NCI-H2081 treated with DMSO at 0.1 percent for 48 hours (cell line): Measurements from ENCODE around the gene SPRR2E.
"Not testable (repeated sequence)": the region's sequence is repeated elsewhere in the genome, so short reads cannot be mapped to it uniquely, and the experiment has no call there.

Source experiments
- DNase-seq: peaks from one replicate; lab custom pipeline; 2025; lab: John Stamatoyannopoulos, UW

The SPRR2E gene

GRCh38 chr1:153094426-153094825 lies at the start of gene SPRR2E:
SPRR2E (minus strand) TSS chr1:153094526; CDS start chr1:153093751, 775 bp downstream.
- DNase-seq: no peak

DNA sequence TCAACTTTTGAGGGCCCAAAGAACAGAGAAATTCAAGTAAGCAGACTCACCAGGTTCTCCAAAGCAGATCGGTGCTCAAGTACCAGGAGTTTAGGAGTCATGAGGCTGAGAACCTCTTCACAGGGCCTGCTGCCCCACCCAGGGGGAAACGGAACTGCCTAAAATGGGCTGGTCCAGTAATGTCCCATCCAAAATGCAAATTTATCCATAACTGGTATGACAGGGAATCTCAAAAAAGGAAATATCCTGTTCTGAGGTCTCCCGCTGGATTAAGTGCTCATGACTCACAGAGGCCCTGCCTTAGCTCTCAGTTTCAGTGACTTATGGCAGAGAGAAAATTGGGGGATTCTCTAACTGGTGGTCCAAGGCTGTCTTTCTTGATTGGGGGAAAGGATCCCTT lies 47.1 kb upstream of the SPRR2E start:
- DNase-seq: no peak

- no peak for DNase-seq
Observed at GRCh38 chr1:153140484-153140883, 46.2 kb upstream of the SPRR2E start.

- DNase-seq: no peak
Observed at GRCh38 chr1:153133743-153134142, 39.4 kb upstream of the SPRR2E start.

DNA sequence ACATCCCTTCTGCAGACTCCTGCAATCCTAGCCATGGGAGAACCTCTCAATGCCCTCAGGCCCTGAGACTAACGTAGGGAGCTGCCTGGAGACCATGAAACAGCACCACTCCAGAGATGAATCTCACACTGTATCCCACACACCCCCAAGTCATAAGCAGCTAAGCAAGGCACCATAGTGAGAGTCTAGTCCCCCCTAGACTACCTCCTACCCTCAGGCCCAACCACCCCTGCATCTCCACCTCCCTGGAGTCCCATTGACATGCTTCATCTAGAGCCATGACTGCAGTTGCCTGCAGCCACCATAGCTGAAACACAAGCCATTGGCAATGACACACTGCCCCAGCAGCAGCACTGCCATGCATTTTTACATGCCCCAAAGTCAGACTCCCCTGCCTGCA lies 38.9 kb upstream of the SPRR2E start:
- DNase-seq: no peak

DNA sequence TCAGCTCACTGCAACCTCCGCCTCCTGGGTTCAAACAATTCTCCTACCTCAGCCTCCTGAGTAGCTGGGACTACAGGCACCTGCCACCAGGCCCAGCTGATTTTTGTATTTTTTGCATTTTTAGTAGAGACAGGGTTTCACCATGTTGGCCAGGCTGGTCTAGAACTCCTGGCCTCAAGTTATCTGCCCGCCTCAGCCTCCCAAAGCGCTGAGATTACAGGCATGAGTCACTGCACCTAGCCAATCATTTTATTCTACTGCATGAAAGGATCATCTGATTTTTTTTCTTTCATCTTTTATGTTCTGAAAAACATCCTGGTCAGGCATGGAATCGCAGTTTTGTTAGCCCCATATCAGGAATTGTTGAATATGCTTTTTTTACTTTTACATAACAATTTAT lies 34.4 kb upstream of the SPRR2E start:
- DNase-seq: not testable (repeated sequence)

DNA sequence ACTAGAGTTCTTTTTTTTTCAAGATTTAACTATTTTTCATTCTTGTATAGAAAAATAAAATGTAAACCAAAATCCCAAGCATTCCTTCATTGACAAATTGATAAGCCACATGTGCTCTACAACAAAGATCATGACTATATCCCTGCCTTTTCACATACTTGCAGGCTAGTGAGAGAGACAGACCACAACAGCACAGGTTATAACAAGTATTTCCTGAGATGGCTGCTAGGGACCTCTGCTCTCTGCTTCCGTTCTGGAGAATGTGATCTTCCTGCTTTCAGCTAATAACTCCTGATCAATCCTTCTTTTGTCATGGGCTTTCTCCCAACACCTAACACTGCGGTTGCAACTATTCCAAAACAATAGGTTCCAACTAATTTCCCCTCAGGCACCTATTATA lies 33.0 kb upstream of the SPRR2E start:
- no peak for DNase-seq

DNA sequence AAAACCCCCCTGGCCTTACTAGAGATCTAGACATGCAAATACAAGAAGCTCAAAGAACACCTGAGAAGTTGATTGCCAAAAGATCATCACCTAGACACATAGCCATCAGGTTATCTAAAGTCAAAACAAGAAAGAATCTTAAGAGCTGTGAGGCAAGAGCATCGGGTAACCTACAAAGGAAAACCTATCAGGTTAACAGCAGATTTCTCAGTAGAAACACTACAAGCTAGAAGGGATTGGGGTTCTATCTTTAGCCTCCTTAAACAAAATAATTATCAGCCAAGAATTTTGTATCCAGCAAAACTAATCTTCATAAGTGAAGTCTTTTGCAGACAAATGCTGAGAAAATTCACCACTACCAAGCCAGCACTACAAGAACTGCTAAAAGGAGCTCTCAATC lies 31.2 kb upstream of the SPRR2E start:
- no peak for DNase-seq

DNA sequence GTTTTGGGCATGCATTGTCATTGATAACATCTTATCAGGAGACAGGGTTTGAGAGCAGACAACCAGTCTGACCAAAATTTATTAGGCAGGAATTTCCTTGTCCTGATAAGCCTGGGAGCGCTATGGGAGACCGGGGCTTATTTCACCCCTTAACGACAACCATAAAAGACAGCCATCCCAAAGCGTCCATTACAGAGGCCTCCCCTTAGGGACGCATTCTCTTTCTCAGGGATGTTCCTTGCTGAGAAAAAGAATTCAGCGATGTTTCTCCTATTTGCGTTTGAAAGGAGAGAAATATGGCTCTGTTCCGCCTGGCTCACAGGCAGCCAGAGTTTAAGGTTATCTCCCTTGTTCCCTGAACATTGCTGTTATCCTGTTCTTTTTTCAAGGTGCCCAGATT lies 29.5 kb upstream of the SPRR2E start:
- not testable (repeated sequence) for DNase-seq

GRCh38 chr1:153122831-153123421 lies 28.6 kb upstream of the SPRR2E start:
- peak; percentile 96 for DNase-seq

GRCh38 chr1:153120945-153121344 lies 26.6 kb upstream of the SPRR2E start:
- DNase-seq: no peak

DNA sequence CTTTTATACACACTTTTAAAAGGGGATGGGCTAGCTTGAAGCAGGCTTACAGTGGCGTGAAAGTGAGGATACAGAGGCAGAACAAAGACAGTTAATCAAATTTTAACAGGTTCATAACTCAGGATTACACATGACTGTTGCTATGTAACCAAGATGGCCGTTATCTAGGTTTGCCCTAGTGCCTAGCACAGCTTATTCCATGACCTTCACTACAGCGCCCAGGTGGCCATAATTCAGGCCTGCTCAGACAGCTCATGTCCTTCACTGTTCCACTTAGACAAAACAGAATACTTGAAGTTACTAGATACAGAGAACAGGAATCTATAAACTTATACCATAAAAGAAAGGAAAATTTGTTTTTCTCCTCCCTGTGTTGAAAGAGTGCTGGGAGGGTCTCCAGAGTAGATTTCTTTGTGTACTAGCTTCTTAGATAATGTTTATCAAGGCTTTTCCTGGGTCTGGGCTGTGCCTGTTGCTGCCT lies 25.2 kb upstream of the SPRR2E start:
- DNase-seq: no peak

DNA sequence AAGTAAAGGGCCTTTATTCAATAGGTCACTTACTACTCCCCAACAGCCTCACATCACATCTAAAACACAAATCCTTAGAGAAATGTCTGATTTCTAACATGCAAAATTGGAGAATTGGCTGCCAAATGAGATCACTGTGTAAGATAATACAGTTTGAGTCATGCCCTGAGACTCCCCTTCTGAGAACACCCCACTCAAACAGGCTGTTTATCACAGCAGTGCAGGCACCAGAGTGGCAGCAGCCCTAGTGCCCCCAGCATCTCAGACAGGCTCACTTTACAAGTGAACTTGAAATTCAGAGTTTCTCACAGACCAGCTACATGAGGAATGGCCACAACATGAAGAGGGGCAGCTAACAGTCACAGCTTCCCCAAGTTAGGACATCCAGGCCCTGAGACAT lies 20.9 kb upstream of the SPRR2E start:
- DNase-seq: not testable (repeated sequence)

GRCh38 chr1:153113416-153113815 lies 19.1 kb upstream of the SPRR2E start, which contains the start of gene SPRR2F:
SPRR2F (minus strand) TSS chr1:153113516; CDS start chr1:153112733, 783 bp downstream.
- DNase-seq: no peak

- not testable (repeated sequence) for DNase-seq
Observed at GRCh38 chr1:153112454-153112853, 18.1 kb upstream of the SPRR2E start.

DNA sequence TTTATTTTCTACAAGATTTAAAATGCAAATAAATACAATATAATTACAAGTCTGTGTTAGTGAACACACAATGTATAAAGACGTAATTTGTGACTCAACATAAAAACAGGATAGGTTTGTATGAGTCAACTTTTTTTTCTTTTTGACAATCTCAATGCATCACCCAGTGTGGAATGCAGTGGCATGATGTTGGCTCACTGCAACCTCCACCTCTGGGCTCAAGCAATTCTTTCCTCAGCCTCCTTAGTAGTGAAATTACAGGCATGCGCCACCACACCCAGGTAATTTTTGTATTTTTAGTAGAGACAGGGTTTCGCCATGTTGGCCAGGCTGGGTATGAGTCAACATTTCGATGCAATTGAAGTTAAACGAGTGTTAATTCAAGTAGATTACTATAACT lies 5.9 kb upstream of the SPRR2E start:
- DNase-seq: no peak

GRCh38 chr1:153099461-153100045 lies 5.2 kb upstream of the SPRR2E start:
- DNase-seq: no peak

- DNase-seq: no peak
Observed at GRCh38 chr1:153095764-153096163, 1.4 kb upstream of the SPRR2E start.

DNA sequence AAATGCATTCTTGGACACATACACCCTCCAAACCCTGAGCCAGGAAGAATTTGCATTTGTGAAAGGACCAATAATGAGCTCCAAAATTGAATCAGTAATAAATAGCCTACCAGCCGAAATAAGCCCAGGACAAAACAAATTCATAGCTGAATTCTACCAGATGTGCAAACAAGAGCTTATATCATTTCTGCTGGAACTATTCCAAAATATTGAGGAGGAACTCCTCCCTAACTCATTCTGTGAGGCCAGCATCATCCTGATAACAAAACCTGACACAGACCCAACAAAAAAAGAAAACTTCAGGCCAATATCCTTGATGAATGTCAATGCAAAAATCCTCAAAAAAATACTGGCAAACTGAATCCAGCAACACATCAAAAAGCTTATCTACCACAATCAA lies 6.7 kb downstream of the SPRR2E start:
- no peak for DNase-seq

DNA sequence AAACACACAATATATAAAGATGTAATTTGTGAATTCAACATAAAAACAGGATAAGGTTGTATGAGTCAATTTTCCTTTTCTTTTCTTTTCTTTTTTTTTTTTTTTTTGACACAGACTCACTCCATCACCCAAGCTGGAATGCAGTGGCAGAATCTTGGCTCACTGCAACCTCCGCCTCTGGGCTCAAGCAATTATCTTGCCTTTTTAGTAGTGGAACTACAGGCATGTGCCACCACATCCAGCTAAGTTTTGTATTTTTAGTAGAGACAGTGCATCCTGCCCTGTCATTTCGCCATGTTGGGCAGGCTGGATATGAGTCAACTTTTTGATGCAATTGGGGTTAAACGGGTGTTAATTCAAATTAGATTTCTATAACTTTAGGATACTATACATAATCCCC lies 12.6 kb downstream of the SPRR2E start:
- DNase-seq: no peak

- DNase-seq: no peak
Observed at GRCh38 chr1:153072806-153073726, 21.3 kb downstream of the SPRR2E start.

DNA sequence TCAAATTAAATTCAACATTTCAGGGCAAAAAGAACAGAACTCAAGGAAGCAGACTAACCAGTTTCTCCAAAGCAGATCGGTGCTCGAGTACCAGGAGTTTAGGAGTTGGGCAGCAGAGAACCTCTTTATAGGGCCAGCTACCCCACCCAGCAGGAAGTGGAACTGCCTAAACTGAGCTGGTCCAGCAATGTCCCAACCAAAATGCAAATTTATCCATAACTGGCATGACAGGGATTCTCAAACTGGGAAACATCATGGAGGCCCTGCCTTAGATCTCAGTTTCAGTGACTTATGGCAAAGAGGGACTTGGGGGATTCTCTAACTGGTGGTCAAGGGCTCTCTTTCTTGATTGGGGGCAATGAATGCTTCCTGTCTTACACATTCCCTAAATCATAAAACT lies 22.8 kb downstream of the SPRR2E start, which contains the start of gene SPRR2B:
SPRR2B (minus strand) TSS at position 101 of the 400 bp plus-strand sequence. CDS start 772 bp downstream, outside the sequence.
- DNase-seq: no peak

DNA sequence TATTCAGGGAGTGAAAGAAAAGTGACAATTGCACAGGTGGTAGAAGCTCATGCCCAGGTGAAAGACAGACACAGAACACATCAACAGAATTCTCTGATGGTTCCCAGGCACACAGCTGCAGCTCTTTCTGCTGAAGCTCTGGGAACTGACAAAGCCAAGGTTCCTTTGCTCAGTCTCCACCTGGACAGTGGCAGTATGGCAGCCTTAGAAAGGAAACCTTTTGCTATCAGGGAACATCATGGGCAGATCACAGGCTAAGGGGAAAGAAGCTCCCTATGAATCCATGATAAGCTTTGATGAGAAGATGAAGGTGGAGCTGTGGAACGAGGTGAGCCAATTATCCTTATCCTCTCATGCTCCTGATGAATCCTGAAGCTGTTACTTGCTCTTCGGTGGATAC lies 24.1 kb downstream of the SPRR2E start:
- no peak for DNase-seq
